Measurements from ENCODE around the gene MYH10.

Gene MYH10

GRCh38 chr17:8577868-8578267 lies 52.7 kb downstream of the MYH10 start:
- DNase-seq (ENCODE audit: extremely low read depth, insufficient read length): no peak
- Histone ChIP-seq H3K27me3 (replicated peaks; ENCODE audit: control insufficient read depth, insufficient read depth, low read length) (no peaks in the 10 kb centered on the region), H3K36me3 (ENCODE audit: control insufficient read depth, insufficient read depth, low read length) (no peaks in the 10 kb centered on the region), H3K4me3 (replicated peaks; ENCODE audit: low read depth, low read length) (no peak overlapping the region)
- TF ChIP-seq CTCF (IDR thresholded peaks at IDR 0.05; ENCODE audit: insufficient read depth, low read length, poor library complexity, severe bottlenecking): no peak

- TF ChIP-seq CTCF (IDR thresholded peaks at IDR 0.05; ENCODE audit: insufficient read depth, low read length, poor library complexity, severe bottlenecking): no peak
- Histone ChIP-seq H3K27me3 (replicated peaks; ENCODE audit: control insufficient read depth, insufficient read depth, low read length) (no peaks in the 10 kb centered on the region), H3K4me3 (replicated peaks; ENCODE audit: low read depth, low read length) (no peak overlapping the region), H3K36me3 (ENCODE audit: control insufficient read depth, insufficient read depth, low read length) (no peaks in the 10 kb centered on the region)
- no peak for DNase-seq (ENCODE audit: extremely low read depth, insufficient read length)
These were observed 53.8 kb downstream of the MYH10 start for GRCh38 chr17:8576559-8577294.

- Histone ChIP-seq H3K27me3 (replicated peaks; ENCODE audit: control insufficient read depth, insufficient read depth, low read length) (no peaks in the 10 kb centered on the region), H3K36me3 (ENCODE audit: control insufficient read depth, insufficient read depth, low read length) (no peaks in the 10 kb centered on the region), H3K4me3 (replicated peaks; ENCODE audit: low read depth, low read length) (no peak overlapping the region)
- no peak for TF ChIP-seq CTCF (IDR thresholded peaks at IDR 0.05; ENCODE audit: insufficient read depth, low read length, poor library complexity, severe bottlenecking)
- DNase-seq (ENCODE audit: extremely low read depth, insufficient read length): no peak
These were observed 55.8 kb downstream of the MYH10 start for GRCh38 chr17:8574687-8575086.

- Histone ChIP-seq H3K27me3 (replicated peaks; ENCODE audit: control insufficient read depth, insufficient read depth, low read length) (no peaks in the 10 kb centered on the region), H3K4me3 (replicated peaks; ENCODE audit: low read depth, low read length) (no peak overlapping the region), H3K36me3 (ENCODE audit: control insufficient read depth, insufficient read depth, low read length) (no peaks in the 10 kb centered on the region)
- no peak for DNase-seq (ENCODE audit: extremely low read depth, insufficient read length)
- TF ChIP-seq CTCF (IDR thresholded peaks at IDR 0.05; ENCODE audit: insufficient read depth, low read length, poor library complexity, severe bottlenecking): peak; percentile 16
These were observed 57.8 kb downstream of the MYH10 start for GRCh38 chr17:8572764-8573163.

GRCh38 chr17:8563981-8564602 lies 66.4 kb downstream of the MYH10 start:
- DNase-seq (ENCODE audit: extremely low read depth, insufficient read length): no peak
- no peak for TF ChIP-seq CTCF (IDR thresholded peaks at IDR 0.05; ENCODE audit: insufficient read depth, low read length, poor library complexity, severe bottlenecking)
- no peak overlapping the region for H3K4me3 ChIP-seq (replicated peaks; ENCODE audit: low read depth, low read length)
- 0 out of 2 replicates have a peak, but pooled peaks cover 1% of the 10 kb centered on the region for H3K36me3 ChIP-seq (ENCODE audit: control insufficient read depth, insufficient read depth, low read length)
- H3K27me3 ChIP-seq (replicated peaks; ENCODE audit: control insufficient read depth, insufficient read depth, low read length): no peaks in the 10 kb centered on the region

Data from GM06990 (cell line).